ENCODE results near the gene HIF1A. TPM values are rescaled to one million over a fixed set of nuclear protein-coding genes. Genes with fewer than 3 reads are reported as not detected.

Gene HIF1A
- total and polyA plus RNA-seq, 2 experiments from 2014 or later = 113 to 242 TPM

DNA sequence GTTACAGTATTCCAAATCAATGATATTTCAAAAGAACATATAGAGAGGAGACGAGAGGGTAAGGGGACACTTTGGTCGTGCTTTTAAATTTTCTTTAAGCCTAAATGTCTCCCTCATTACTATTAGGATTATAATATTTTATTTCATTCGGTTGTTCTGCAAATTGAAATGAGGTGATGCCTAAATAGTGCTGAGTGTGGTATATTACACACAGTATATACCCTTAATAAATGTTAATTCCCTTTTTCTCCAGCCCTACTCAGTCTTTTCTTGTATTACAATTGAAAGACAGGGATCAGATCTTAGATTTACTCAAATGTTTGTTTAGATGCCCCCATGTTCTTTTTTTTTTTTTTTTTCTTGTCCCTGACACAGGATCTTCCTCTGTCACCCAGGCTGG is 74.6 kb downstream of the HIF1A start (continued):
- TF ChIP-seq REST (IDR thresholded peaks at IDR 0.05; ENCODE audit: unreplicated experiment) (no peak), ZNF331 (CRISPR knock-in tag; IDR thresholded peaks at IDR 0.05; ENCODE audit: low read depth) (no peak)

DNA sequence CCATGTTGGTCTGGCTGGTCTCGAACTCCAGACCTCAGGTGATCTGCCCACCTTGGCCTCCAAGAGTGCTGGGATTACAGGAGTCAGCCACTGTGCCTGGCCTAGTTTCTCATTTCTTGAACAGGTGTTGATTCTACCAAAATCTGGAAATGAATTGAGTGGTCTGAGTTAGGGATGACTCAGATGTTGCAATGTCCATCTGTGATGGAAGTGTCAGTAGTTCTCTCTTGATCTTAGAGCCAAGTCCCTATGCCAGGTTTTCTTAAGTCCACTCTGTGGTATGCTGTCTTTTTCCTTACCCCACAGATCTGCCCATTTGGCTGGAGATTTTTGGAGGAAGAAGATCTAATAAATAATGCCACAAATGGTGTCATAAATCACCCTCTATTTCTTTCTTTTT is 79.5 kb downstream of the HIF1A start:
- H4K20me1 ChIP-seq (replicated peaks; ENCODE audit: insufficient read depth) = no peaks in the 10 kb centered on the region; the same call in 1 of the 2 replicates
- DNase-seq (ENCODE audit: low spot score) (no peak), ATAC-seq (no peak)
- H3K27ac ChIP-seq (ENCODE audit: low read depth) = no peak overlapping the region; the same call in 1 of the 2 replicates
- H3K4me3 ChIP-seq = no peak overlapping the region
- no peak overlapping the region for H2AFZ ChIP-seq
- no peaks in the 10 kb centered on the region for H3K9me2 ChIP-seq (ENCODE audit: insufficient read depth)
- Mint-ChIP-seq H3K27ac (no peak overlapping the region), H3K9me3 (no peaks in the 10 kb centered on the region), H3K36me3 (ENCODE audit: low read depth) (peaks cover 76% of the 10 kb centered on the region), H3K4me3 (no peak overlapping the region), H3K4me1 (no peaks in the 10 kb centered on the region), H3K27me3 (ENCODE audit: insufficient read depth, low read depth, poor library complexity) (no peaks in the 10 kb centered on the region)
- no peak for TF ChIP-seq NANOG (IDR thresholded peaks at IDR 0.05; ENCODE audit: borderline replicate concordance)
- TF ChIP-seq, protein P1, sequence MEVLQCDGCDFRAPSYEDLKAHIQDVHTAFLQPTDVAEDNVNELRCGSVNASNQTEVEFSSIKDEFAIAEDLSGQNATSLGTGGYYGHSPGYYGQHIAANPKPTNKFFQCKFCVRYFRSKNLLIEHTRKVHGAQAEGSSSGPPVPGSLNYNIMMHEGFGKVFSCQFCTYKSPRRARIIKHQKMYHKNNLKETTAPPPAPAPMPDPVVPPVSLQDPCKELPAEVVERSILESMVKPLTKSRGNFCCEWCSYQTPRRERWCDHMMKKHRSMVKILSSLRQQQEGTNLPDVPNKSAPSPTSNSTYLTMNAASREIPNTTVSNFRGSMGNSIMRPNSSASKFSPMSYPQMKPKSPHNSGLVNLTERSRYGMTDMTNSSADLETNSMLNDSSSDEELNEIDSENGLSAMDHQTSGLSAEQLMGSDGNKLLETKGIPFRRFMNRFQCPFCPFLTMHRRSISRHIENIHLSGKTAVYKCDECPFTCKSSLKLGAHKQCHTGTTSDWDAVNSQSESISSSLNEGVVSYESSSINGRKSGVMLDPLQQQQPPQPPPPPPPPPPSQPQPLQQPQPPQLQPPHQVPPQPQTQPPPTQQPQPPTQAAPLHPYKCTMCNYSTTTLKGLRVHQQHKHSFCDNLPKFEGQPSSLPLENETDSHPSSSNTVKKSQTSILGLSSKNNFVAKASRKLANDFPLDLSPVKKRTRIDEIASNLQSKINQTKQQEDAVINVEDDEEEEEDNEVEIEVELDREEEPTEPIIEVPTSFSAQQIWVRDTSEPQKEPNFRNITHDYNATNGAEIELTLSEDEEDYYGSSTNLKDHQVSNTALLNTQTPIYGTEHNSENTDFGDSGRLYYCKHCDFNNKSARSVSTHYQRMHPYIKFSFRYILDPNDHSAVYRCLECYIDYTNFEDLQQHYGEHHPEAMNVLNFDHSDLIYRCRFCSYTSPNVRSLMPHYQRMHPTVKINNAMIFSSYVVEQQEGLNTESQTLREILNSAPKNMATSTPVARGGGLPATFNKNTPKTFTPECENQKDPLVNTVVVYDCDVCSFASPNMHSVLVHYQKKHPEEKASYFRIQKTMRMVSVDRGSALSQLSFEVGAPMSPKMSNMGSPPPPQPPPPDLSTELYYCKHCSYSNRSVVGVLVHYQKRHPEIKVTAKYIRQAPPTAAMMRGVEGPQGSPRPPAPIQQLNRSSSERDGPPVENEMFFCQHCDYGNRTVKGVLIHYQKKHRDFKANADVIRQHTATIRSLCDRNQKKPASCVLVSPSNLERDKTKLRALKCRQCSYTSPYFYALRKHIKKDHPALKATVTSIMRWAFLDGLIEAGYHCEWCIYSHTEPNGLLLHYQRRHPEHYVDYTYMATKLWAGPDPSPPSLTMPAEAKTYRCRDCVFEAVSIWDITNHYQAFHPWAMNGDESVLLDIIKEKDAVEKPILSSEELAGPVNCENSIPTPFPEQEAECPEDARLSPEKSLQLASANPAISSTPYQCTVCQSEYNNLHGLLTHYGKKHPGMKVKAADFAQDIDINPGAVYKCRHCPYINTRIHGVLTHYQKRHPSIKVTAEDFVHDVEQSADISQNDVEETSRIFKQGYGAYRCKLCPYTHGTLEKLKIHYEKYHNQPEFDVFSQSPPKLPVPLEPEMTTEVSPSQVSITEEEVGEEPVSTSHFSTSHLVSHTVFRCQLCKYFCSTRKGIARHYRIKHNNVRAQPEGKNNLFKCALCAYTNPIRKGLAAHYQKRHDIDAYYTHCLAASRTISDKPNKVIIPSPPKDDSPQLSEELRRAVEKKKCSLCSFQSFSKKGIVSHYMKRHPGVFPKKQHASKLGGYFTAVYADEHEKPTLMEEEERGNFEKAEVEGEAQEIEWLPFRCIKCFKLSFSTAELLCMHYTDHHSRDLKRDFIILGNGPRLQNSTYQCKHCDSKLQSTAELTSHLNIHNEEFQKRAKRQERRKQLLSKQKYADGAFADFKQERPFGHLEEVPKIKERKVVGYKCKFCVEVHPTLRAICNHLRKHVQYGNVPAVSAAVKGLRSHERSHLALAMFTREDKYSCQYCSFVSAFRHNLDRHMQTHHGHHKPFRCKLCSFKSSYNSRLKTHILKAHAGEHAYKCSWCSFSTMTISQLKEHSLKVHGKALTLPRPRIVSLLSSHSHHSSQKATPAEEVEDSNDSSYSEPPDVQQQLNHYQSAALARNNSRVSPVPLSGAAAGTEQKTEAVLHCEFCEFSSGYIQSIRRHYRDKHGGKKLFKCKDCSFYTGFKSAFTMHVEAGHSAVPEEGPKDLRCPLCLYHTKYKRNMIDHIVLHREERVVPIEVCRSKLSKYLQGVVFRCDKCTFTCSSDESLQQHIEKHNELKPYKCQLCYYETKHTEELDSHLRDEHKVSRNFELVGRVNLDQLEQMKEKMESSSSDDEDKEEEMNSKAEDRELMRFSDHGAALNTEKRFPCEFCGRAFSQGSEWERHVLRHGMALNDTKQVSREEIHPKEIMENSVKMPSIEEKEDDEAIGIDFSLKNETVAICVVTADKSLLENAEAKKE (CRISPR knock-in tag; IDR thresholded peaks at IDR 0.05) = no peak
- TF ChIP-seq ETS1 (IDR thresholded peaks at IDR 0.05) = no peak
- no peak for TF ChIP-seq JUNB (IDR thresholded peaks at IDR 0.05; ENCODE audit: unreplicated experiment)
- no peak for TF ChIP-seq REST (IDR thresholded peaks at IDR 0.05; ENCODE audit: unreplicated experiment)
- TF ChIP-seq EZH2phosphoT487 (IDR thresholded peaks at IDR 0.05; ENCODE audit: unreplicated experiment) = no peak
- TF ChIP-seq EZH2 (IDR thresholded peaks at IDR 0.05; ENCODE audit: low read depth, unreplicated experiment) = no peak
- TF ChIP-seq STAT1 (IDR thresholded peaks at IDR 0.05; ENCODE audit: unreplicated experiment) = no peak
- TF ChIP-seq POLR2AphosphoS5 (IDR thresholded peaks at IDR 0.05; ENCODE audit: low read depth) = no peak
- no peak for TF ChIP-seq CREB1 (CRISPR knock-in tag; IDR thresholded peaks at IDR 0.05; ENCODE audit: low read depth)
- H3K36me3 ChIP-seq (ENCODE audit: insufficient read depth) = peaks cover 60% of the 10 kb centered on the region
- peaks cover 4% of the 10 kb centered on the region; the same call in 1 of the 2 replicates for H3K79me2 ChIP-seq (replicated peaks; ENCODE audit: insufficient read depth)
- H3F3A ChIP-seq (replicated peaks; ENCODE audit: low read depth) = no peaks in the 10 kb centered on the region
- H3K4me1 ChIP-seq (ENCODE audit: insufficient read depth) = no peaks in the 10 kb centered on the region
- H3K27me3 ChIP-seq (ENCODE audit: insufficient read depth) = no peaks in the 10 kb centered on the region
- no peak overlapping the region for H3K4me2 ChIP-seq
